GM19025 (cell line): ENCODE measurements around the gene RFPL3.

ENCODE experiments used
- ATAC-seq: cut with Tn5 transposase; IDR thresholded peaks from one replicate; pipeline ENCODE4 v1.9.1; 2021; ENCODE audit warnings: mild to moderate bottlenecking, low read depth, moderate library complexity; ENCODE audit not compliant: unreplicated experiment

RFPL3 gene

DNA sequence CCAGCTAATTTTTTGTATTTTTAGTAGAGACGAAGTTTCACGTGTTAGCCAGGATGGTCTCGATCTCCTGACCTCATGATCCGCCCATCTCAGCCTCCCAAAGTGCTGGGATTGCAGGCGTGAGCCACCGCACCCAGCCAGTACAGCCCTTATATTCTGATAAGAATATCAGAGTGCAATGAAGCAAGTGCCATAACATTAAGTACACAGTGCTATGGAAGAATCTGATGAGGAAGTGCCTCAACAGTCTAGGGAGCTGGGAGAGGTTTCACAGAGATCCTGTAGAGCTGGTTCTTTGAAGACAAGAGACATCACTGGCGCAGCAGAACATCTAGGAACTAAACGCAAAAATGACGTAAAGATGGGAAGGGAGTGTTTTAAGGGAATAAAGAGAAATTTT is 52.3 kb downstream of the RFPL3 start:
- ATAC-seq = no peak

GRCh38 chr22:32410459-32410858 is 52.8 kb downstream of the RFPL3 start:
- ATAC-seq = no peak
